Measurements from ENCODE around the gene PP2D1.
"Not testable (repeated sequence)": the region's sequence is repeated elsewhere in the genome, so short reads cannot be mapped to it uniquely, and the experiment has no call there.

The PP2D1 gene

GRCh38 chr3:20007960-20008359, 4.1 kb downstream of the PP2D1 start:
- no peak for DNase-seq (ENCODE audit: low read depth)
- no peak overlapping the region for H3K4me3 ChIP-seq (ENCODE audit: low read depth, low read length)
- no peak for TF ChIP-seq CTCF (conservative IDR thresholded peaks at IDR 0.05; ENCODE audit: low read depth, low read length)

GRCh38 chr3:20001932-20002331, 10.1 kb downstream of the PP2D1 start:
- no peak for DNase-seq (ENCODE audit: low read depth)
- no peak for TF ChIP-seq CTCF (conservative IDR thresholded peaks at IDR 0.05; ENCODE audit: low read depth, low read length)
- no peak overlapping the region for H3K4me3 ChIP-seq (ENCODE audit: low read depth, low read length)

- no peak for DNase-seq (ENCODE audit: low read depth)
- no peak overlapping the region for H3K4me3 ChIP-seq (ENCODE audit: low read depth, low read length)
- TF ChIP-seq CTCF (conservative IDR thresholded peaks at IDR 0.05; ENCODE audit: low read depth, low read length) = no peak
Observed at GRCh38 chr3:19997502-19997901, 14.6 kb downstream of the PP2D1 start.

- no peak for TF ChIP-seq CTCF (conservative IDR thresholded peaks at IDR 0.05; ENCODE audit: low read depth, low read length)
- no peak overlapping the region for H3K4me3 ChIP-seq (ENCODE audit: low read depth, low read length)
- no peak for DNase-seq (ENCODE audit: low read depth)
Observed at GRCh38 chr3:19994796-19995195, 17.3 kb downstream of the PP2D1 start.

- DNase-seq (ENCODE audit: low read depth); H3K4me3 ChIP-seq (ENCODE audit: low read depth, low read length): not testable (repeated sequence)
Observed at GRCh38 chr3:19988904-19989303, 23.2 kb downstream of the PP2D1 start.

GRCh38 chr3:19972054-19972453, 40.0 kb downstream of the PP2D1 start:
- peak; percentile 41 for DNase-seq (ENCODE audit: low read depth)
- no peak overlapping the region for H3K4me3 ChIP-seq (ENCODE audit: low read depth, low read length)
- no peak for TF ChIP-seq CTCF (conservative IDR thresholded peaks at IDR 0.05; ENCODE audit: low read depth, low read length)

GRCh38 chr3:19970327-19970726, 41.7 kb downstream of the PP2D1 start:
- no peak overlapping the region for H3K4me3 ChIP-seq (ENCODE audit: low read depth, low read length)
- DNase-seq (ENCODE audit: low read depth) = no peak
- no peak for TF ChIP-seq CTCF (conservative IDR thresholded peaks at IDR 0.05; ENCODE audit: low read depth, low read length)

- DNase-seq (ENCODE audit: low read depth) = no peak
- TF ChIP-seq CTCF (conservative IDR thresholded peaks at IDR 0.05; ENCODE audit: low read depth, low read length) = no peak
- H3K4me3 ChIP-seq (ENCODE audit: low read depth, low read length) = no peak overlapping the region
Observed at GRCh38 chr3:19967812-19968211, 44.3 kb downstream of the PP2D1 start.

Data from choroid plexus epithelial cell (primary cell).